Neutrophil (primary cell): ENCODE measurements around the gene LMBRD2.

Source experiments
- H3K27ac ChIP-seq: fragments of 200-600 bp; sonication (generic); 2 replicates; pipeline ENCODE4 v1.5.1; 2016; ENCODE audit warnings: mild to moderate bottlenecking, moderate library complexity
- H3K27me3 ChIP-seq: fragments of 200-600 bp; sonication (generic); 2 replicates; pipeline ENCODE4 v1.6.0; 2016; ENCODE audit warnings: mild to moderate bottlenecking
- H3K36me3 ChIP-seq: fragments of 200-600 bp; sonication (generic); 2 replicates; pipeline ENCODE4 v1.5.1; 2017
- H3K4me1 ChIP-seq, 2 experiments: fragments of 200-600 bp in 1 of 2; sonication (generic) in 1 of 2; 1 replicate in 1 of 2; 2 replicates in 1 of 2; pipeline versions ENCODE4 v1.5.1 to v1.6.1; 2013 to 2016; ENCODE audit warnings: low read depth in 1 of 2, low read length in 1 of 2, mild to moderate bottlenecking in 1 of 2, moderate library complexity in 1 of 2; ENCODE audit not compliant: control insufficient read depth in 1 of 2, insufficient read depth in 1 of 2
- H3K4me3 ChIP-seq, 2 experiments: fragments of 200-600 bp in 1 of 2; sonication (generic) in 1 of 2; 1 replicate in 1 of 2; 2 replicates in 1 of 2; pipeline ENCODE4 v1.5.1; 2013 to 2016; ENCODE audit warnings: low read depth in 1 of 2, low read length in 1 of 2, mild to moderate bottlenecking in 1 of 2, moderate library complexity in 1 of 2
- H3K9me3 ChIP-seq: fragments of 200-600 bp; sonication (generic); 2 replicates; pipeline ENCODE4 v1.5.1; 2016
- TF ChIP-seq, protein P1 (sequence below): fragments of 200-600 bp; sonication (generic); IDR thresholded peaks from 2 replicates; pipeline ENCODE4 v1.5.1; 2016; ENCODE audit warnings: antibody characterized with exemption

The LMBRD2 gene

DNA sequence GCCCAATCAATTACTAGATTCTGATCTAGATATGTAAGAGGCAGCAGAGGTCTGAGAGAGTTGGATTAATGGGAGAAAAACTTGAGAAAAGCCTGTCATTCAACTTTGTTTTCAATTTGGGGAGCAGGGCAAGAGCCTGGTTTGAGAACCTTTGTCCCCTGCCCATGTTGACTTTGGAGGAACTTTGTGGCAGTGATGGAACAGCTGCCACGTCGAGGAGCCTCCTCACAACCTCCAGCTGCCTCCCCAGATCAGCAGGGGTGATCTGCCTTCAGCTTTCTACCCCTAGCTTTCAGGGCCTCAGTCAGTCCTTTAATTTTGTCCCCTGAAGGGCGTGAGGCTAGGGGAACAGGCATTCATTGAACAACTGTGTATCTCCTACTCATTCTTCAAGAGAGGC is 8.9 kb upstream of the LMBRD2 start:
- Histone ChIP-seq H3K4me1 (peaks cover 4 to 7% of the 10 kb centered on the region in 2 experiments), H3K36me3 (peaks cover 51% of the 10 kb centered on the region), H3K9me3 (no peaks in the 10 kb centered on the region), H3K27ac (no peak overlapping the region), H3K27me3 (no peaks in the 10 kb centered on the region), H3K4me3 (no peak overlapping the region)
- TF ChIP-seq, protein P1, sequence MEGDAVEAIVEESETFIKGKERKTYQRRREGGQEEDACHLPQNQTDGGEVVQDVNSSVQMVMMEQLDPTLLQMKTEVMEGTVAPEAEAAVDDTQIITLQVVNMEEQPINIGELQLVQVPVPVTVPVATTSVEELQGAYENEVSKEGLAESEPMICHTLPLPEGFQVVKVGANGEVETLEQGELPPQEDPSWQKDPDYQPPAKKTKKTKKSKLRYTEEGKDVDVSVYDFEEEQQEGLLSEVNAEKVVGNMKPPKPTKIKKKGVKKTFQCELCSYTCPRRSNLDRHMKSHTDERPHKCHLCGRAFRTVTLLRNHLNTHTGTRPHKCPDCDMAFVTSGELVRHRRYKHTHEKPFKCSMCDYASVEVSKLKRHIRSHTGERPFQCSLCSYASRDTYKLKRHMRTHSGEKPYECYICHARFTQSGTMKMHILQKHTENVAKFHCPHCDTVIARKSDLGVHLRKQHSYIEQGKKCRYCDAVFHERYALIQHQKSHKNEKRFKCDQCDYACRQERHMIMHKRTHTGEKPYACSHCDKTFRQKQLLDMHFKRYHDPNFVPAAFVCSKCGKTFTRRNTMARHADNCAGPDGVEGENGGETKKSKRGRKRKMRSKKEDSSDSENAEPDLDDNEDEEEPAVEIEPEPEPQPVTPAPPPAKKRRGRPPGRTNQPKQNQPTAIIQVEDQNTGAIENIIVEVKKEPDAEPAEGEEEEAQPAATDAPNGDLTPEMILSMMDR = no peak

DNA sequence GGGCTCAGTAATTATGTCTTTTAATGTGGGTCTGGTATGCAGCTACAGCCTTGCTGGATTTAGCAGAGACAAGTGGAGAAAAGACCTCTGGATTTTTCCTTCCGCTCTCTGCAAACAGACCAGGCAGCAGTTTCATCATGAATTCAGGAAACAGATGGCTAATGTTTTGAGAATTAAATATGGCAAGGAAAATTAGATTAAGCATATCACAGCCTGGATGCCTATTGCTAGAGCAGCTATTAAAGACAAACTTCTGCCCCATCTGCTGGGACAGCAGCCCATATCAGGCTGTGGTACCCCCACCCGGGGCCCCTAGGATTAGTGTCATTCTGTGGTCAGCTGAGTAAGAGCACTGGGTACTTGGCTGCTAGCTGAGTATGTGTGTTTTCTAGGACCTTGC is 6.5 kb upstream of the LMBRD2 start:
- TF ChIP-seq, protein P1 = no peak
- Histone ChIP-seq H3K27me3 (no peaks in the 10 kb centered on the region), H3K4me1 (peaks cover 4 to 7% of the 10 kb centered on the region in 2 experiments), H3K27ac (no peak overlapping the region), H3K36me3 (peaks cover 28% of the 10 kb centered on the region), H3K4me3 (no peak overlapping the region), H3K9me3 (no peaks in the 10 kb centered on the region)

DNA sequence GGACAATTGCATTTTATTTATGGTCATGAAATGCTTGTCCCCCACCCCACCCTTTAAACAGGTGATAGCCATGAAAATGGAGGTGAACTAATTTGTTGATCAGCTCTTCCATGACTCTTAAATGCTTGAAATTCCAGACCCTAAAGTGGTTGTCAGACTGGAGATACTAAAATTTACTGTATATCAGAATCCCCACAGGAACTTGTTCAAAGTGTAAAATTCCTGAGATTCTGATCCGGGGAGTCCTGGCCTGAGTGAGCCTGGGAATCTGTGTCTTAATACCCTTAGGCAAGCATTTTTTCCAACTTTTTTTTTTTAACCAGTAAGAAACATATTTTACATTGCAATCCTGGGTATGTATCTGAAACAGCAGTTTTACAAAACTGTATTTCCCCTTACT is 4.9 kb upstream of the LMBRD2 start:
- TF ChIP-seq, protein P1 = no peak
- Histone ChIP-seq H3K4me1 (peaks cover 14 to 18% of the 10 kb centered on the region in 2 experiments), H3K9me3 (no peaks in the 10 kb centered on the region), H3K36me3 (peaks cover 12% of the 10 kb centered on the region), H3K4me3 (no peak overlapping the region), H3K27me3 (no peaks in the 10 kb centered on the region), H3K27ac (no peak overlapping the region)

DNA sequence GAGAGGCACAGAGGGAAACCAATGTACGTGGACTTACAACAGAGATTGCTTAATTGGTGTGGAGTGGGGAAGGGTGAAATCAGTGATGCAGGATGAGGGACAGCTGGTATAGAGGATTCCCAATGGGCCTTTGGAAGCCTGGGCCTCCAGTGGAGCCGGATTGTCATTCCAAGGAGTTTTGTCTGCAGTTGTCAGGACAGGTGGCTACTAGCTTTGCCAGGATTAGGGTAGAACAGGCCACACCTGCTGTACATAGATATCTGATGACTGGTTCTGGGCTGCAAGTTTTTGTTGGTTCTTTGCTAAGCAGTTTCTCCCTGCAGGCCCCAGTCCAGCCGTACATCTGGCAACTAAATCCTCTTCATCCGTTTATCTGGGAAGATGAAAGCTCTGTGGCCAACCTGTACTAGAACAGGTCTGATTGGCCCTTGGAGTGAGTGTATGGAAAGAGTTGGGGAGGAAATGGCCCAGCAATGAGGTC is 4.5 kb upstream of the LMBRD2 start:
- peaks cover 8% of the 10 kb centered on the region for H3K36me3 ChIP-seq
- no peaks in the 10 kb centered on the region for H3K27me3 ChIP-seq
- H3K4me1 ChIP-seq = peaks cover 15 to 23% of the 10 kb centered on the region in 2 experiments
- H3K27ac ChIP-seq = no peak overlapping the region
- TF ChIP-seq, protein P1 = no peak
- no peaks in the 10 kb centered on the region for H3K9me3 ChIP-seq
- no peak overlapping the region for H3K4me3 ChIP-seq

DNA sequence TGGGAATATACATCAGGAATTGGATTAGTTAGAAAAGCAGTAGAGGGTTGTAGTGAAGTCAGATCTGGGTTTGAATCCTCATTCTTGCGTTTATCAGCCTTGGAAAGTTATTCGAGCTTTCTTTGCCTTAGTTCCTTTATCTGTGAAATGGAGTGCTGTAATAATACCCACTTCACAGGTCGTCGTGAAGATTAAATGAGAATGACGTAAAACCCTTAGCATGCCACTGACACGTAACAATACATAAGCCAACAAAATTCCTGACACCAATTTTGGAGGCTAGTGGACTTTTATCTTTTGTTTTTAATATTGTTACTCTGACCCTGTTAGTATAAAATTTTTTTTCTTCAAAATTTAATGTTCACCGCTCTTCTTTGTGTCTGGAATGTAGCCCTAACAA is 3.6 kb upstream of the LMBRD2 start:
- H3K9me3 ChIP-seq = no peaks in the 10 kb centered on the region
- H3K4me1 ChIP-seq = peaks cover 24 to 32% of the 10 kb centered on the region in 2 experiments
- H3K36me3 ChIP-seq = peaks cover 4% of the 10 kb centered on the region
- H3K4me3 ChIP-seq = no peak overlapping the region
- no peak overlapping the region for H3K27ac ChIP-seq
- TF ChIP-seq, protein P1 = no peak
- H3K27me3 ChIP-seq = no peaks in the 10 kb centered on the region

DNA sequence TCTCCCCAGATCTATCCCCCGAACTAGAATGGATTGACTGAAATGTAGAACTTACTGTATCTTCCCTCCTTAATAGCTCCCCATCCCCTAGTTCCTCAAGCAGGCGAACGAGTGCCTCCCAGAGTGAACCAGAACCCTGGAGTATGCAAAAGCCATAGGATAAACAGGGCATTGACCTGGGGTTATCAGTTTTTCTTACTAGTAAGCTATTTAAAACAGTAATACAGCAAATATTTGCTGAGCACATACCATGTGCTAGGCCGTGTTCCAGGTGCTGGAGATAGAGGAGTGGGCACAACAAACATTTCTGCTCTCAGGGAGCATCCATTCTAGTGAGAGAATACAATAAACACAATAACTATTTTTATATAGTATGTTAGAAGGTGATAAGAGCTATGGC is 2.0 kb upstream of the LMBRD2 start:
- H3K27me3 ChIP-seq = no peaks in the 10 kb centered on the region
- TF ChIP-seq, protein P1 = no peak
- H3K36me3 ChIP-seq = no peaks in the 10 kb centered on the region
- H3K4me1 ChIP-seq = peaks cover 26 to 32% of the 10 kb centered on the region in 2 experiments
- H3K4me3 ChIP-seq = no peak overlapping the region
- H3K27ac ChIP-seq = no peak overlapping the region
- no peaks in the 10 kb centered on the region for H3K9me3 ChIP-seq
